ENCODE data around the gene CAPN2.

CAPN2 gene

DNA sequence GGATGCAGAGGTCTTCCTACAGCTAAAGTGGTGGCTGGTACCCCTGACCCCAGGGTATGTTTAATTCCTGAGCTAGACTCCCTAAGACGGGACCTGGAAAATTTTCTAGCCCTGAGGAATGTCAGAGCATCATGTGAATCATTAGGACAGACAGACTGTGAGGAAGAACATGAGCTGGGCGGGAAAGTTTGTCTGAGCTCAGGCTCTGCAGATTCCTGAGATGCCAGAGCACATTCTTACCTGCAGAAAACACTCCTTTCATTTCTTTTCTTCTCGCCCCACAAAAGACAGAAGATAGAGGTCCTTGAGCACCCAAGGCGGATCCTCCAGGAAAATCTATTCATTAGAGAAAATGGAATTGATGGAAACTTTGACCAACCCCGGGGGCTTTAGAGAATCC lies 6.5 kb downstream of the CAPN2 start:
- no peaks in the 10 kb centered on the region for H3K36me3 ChIP-seq (ENCODE audit: control insufficient read depth, insufficient read depth, low read length)
- H3K9me3 ChIP-seq (ENCODE audit: control insufficient read depth, insufficient read depth, low read length) = no peaks in the 10 kb centered on the region
- WGBS (ENCODE audit: insufficient coverage, insufficient read length) = no CpG with 5 or more reads among the region's 5 CpGs
- H3K27me3 ChIP-seq (ENCODE audit: control insufficient read depth, insufficient read depth, low read length) = peaks cover 8% of the 10 kb centered on the region; the same call in 1 of the 2 replicates
- no peak overlapping the region for H3K4me3 ChIP-seq (ENCODE audit: low read length)
- H3K27ac ChIP-seq (ENCODE audit: low read length) = no peak overlapping the region
- DNase-seq (ENCODE audit: low read depth, low spot score) = no peak
- H3K4me1 ChIP-seq (ENCODE audit: control insufficient read depth, insufficient read depth, low read length) = peaks cover 3% of the 10 kb centered on the region; the same call in 1 of the 2 replicates

DNA sequence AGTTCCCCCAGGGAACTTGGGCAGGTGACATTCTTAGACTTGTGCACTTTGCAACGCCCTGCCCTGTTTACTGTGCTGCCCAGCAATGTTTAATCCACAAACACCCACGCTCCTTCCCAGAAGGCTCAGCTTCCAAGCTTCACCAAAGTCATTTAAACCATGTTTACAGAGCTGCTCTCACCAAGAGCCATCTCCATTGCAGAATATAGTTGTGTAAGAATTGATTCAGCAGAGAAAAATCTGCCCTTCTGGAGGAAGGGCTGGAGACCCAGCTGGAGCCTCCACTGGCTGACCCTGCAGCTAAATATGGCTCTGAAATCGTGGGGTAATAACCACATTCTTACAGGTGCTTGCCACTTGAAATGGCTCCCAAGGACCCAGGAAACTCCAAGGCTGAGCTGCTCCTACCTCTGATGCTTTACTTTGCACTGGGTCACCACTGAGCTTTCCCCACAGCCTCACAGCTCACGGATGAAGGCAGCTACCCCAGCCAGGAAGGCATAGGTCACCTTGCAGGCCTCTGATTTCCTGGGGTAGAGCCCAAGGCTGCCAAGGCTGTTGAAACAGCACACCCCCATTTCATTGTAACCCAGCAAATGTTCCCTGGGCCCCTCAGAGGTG lies 8.7 kb downstream of the CAPN2 start:
- no peak overlapping the region for H3K27ac ChIP-seq (ENCODE audit: low read length)
- no peaks in the 10 kb centered on the region for H3K9me3 ChIP-seq (ENCODE audit: control insufficient read depth, insufficient read depth, low read length)
- H3K4me1 ChIP-seq (ENCODE audit: control insufficient read depth, insufficient read depth, low read length) = peaks cover 1% of the 10 kb centered on the region; the same call in 1 of the 2 replicates
- no peak overlapping the region for H3K4me3 ChIP-seq (ENCODE audit: low read length)
- WGBS (ENCODE audit: insufficient coverage, insufficient read length) = no CpG with 5 or more reads among the region's 4 CpGs
- DNase-seq (ENCODE audit: low read depth, low spot score) = no peak
- peaks cover 5% of the 10 kb centered on the region; the same call in 1 of the 2 replicates for H3K27me3 ChIP-seq (ENCODE audit: control insufficient read depth, insufficient read depth, low read length)
- no peaks in the 10 kb centered on the region for H3K36me3 ChIP-seq (ENCODE audit: control insufficient read depth, insufficient read depth, low read length)

DNA sequence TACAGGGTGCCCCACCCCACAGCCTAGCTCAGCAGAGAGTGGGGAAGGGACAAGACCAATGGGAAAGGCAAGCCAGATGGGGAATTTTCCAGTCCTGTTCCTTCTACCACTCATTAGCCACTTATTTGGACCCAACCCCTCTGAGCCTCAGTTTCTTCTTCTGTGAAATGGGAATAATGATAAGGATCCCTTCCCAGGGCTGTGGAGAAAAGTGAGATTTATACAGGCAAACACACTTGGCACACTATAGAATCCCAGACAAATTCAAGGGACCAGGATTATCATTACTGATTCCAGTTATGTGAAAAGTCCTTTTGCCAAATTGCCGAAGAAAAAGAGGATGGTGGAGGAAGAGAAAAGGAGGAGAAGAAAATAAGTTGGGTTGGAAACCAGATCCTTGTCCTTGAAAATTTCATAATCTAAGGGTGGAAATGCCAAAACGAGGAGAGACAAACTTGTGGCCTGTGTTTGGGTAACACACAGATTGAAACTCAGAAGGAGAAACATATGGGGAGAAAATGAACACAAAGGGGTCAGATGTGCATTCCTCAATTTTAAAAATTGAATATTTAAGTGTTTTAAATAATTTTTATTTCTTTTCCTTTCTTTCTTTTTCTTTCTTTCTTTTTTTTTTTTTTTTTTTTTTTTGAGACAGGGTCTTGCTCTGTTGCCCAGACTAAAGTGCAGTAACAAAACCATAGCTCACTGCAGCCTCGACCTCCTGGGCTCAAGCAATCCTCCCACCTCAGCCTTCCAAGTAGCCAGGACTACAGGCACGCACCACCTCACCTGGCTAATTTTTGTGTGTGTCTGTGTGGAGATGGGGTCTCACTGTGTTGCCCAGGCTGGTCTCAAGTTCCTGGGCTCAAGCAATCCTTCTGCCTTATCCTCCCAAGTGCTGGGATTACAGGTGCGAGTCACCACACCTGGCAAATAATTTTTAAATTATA lies 9.6 kb downstream of the CAPN2 start:
- Histone ChIP-seq H3K9me3 (ENCODE audit: control insufficient read depth, insufficient read depth, low read length) (no peaks in the 10 kb centered on the region), H3K36me3 (ENCODE audit: control insufficient read depth, insufficient read depth, low read length) (no peaks in the 10 kb centered on the region), H3K4me3 (ENCODE audit: low read length) (no peak overlapping the region), H3K4me1 (ENCODE audit: control insufficient read depth, insufficient read depth, low read length) (peaks cover 3% of the 10 kb centered on the region; the same call in 1 of the 2 replicates), H3K27me3 (ENCODE audit: control insufficient read depth, insufficient read depth, low read length) (peaks cover 5% of the 10 kb centered on the region; the same call in 1 of the 2 replicates), H3K27ac (ENCODE audit: low read length) (no peak overlapping the region)
- no CpG with 5 or more reads among the region's 5 CpGs for WGBS (ENCODE audit: insufficient coverage, insufficient read length)
- DNase-seq (ENCODE audit: low read depth, low spot score) = no peak

DNA sequence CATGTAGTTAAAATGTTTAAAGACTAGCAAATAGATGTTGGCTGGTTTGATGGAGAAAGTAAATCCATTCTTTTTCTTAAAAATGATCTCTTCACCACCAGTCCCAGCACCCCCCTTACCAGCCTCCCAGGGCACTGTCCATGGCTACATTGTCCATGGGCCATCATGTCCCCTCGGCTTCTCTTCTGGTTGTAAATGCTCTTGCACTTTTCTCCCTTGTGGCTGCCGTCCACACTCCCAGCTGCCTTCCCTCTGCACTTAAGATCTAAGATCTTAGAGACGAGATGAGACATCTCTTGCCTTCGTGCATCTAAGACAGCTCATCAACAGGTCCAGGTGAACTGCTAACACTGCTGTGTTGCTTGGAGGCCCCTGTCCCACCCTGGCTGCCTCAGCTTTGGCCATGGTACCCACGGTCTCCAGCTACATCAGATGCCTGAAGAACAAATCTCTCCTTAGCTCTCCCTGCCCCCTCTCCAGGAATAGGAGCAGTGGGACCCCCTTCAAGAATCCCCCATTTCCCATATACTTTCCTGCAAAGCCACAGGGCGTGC lies 11.1 kb downstream of the CAPN2 start:
- no peaks in the 10 kb centered on the region for H3K9me3 ChIP-seq (ENCODE audit: control insufficient read depth, insufficient read depth, low read length)
- H3K27me3 ChIP-seq (ENCODE audit: control insufficient read depth, insufficient read depth, low read length) = peaks cover 15% of the 10 kb centered on the region
- no CpG with 5 or more reads among the region's 6 CpGs for WGBS (ENCODE audit: insufficient coverage, insufficient read length)
- no peaks in the 10 kb centered on the region for H3K36me3 ChIP-seq (ENCODE audit: control insufficient read depth, insufficient read depth, low read length)
- no peak overlapping the region for H3K27ac ChIP-seq (ENCODE audit: low read length)
- DNase-seq (ENCODE audit: low read depth, low spot score) = no peak
- H3K4me1 ChIP-seq (ENCODE audit: control insufficient read depth, insufficient read depth, low read length) = peaks cover 3% of the 10 kb centered on the region; the same call in 1 of the 2 replicates
- H3K4me3 ChIP-seq (ENCODE audit: low read length) = no peak overlapping the region

DNA sequence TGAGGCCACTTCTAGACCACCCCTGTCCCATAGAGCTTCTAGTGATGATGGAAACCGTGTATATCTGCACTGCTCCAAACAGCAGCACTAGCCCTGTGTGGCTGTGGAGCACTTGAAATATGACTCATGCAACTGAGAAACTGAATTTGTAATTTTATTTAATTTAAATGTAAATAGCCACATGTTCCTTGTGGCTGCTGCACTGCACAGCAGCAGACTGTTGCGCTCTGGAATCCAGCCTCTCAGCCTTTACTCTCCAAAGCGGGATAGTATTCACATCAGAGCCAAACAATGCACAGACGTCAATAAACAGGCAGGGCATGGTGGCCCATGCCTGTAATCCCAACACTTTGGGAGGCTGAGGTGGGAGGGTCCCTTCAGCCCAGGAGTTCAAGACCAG lies 12.0 kb downstream of the CAPN2 start:
- no peak overlapping the region for H3K4me3 ChIP-seq (ENCODE audit: low read length)
- peaks cover 2% of the 10 kb centered on the region; the same call in 1 of the 2 replicates for H3K4me1 ChIP-seq (ENCODE audit: control insufficient read depth, insufficient read depth, low read length)
- no peak for DNase-seq (ENCODE audit: low read depth, low spot score)
- no CpG with 5 or more reads among the region's 4 CpGs for WGBS (ENCODE audit: insufficient coverage, insufficient read length)
- H3K27ac ChIP-seq (ENCODE audit: low read length) = no peak overlapping the region
- no peaks in the 10 kb centered on the region for H3K9me3 ChIP-seq (ENCODE audit: control insufficient read depth, insufficient read depth, low read length)
- H3K27me3 ChIP-seq (ENCODE audit: control insufficient read depth, insufficient read depth, low read length) = peaks cover 18% of the 10 kb centered on the region
- no peaks in the 10 kb centered on the region for H3K36me3 ChIP-seq (ENCODE audit: control insufficient read depth, insufficient read depth, low read length)

DNA sequence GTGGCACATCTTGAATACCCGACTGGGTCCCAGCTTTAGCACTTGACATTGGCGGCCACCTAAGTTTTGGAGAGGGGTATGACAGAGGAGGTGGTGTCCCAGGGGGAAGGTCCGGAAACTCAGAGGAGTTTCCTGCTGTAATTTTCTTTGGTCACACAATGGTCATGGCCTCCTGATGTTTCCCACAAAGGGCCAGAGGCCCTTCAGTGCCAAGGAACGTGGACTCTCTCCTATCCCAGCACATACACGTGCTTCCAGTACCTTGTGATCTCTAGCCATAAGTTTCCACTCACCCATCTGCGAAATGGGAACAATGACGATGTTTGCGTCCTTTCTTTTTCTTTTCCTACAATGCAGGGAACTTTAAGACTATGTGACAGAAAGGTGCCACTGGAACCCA lies 13.2 kb downstream of the CAPN2 start:
- Histone ChIP-seq H3K27me3 (ENCODE audit: control insufficient read depth, insufficient read depth, low read length) (peaks cover 20% of the 10 kb centered on the region), H3K9me3 (ENCODE audit: control insufficient read depth, insufficient read depth, low read length) (no peaks in the 10 kb centered on the region), H3K4me1 (ENCODE audit: control insufficient read depth, insufficient read depth, low read length) (peaks cover 2% of the 10 kb centered on the region; the same call in 1 of the 2 replicates), H3K36me3 (ENCODE audit: control insufficient read depth, insufficient read depth, low read length) (no peaks in the 10 kb centered on the region), H3K4me3 (ENCODE audit: low read length) (no peak overlapping the region), H3K27ac (ENCODE audit: low read length) (no peak overlapping the region)
- WGBS (ENCODE audit: insufficient coverage, insufficient read length) = no CpG with 5 or more reads among the region's 8 CpGs
- no peak for DNase-seq (ENCODE audit: low read depth, low spot score)

DNA sequence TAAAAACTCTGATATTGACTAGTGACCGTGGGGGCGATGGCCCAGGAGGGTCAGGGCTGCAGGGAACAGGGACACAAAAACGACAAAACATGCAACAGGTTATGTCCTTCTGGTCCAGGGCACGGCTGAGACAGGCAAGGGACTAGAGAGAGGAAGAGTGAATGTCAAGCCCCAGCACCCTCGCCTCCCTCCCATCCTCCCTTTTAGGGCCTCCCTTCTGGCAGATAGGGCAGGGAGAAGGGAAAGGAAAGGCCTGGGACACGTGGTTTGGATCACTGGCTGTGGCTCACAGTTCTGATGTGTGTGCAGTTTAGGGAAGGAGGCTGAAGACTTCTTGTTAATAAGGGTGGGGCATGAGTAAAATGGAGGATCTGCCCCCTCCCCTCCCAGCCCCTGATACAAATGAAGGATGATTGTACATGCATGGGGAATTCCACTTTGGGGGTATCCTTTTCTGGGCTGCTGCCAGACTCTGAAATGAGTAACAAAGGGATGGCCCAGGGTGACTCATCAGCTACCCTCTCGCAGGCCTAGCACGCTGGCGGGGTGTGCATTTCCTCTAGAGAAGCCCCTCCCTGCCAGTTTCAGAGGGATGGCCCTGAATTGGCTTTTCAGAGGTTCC lies 14.2 kb downstream of the CAPN2 start:
- Histone ChIP-seq H3K9me3 (ENCODE audit: control insufficient read depth, insufficient read depth, low read length) (no peaks in the 10 kb centered on the region), H3K4me1 (ENCODE audit: control insufficient read depth, insufficient read depth, low read length) (peaks cover 2% of the 10 kb centered on the region; the same call in 1 of the 2 replicates), H3K36me3 (ENCODE audit: control insufficient read depth, insufficient read depth, low read length) (no peaks in the 10 kb centered on the region), H3K4me3 (ENCODE audit: low read length) (no peak overlapping the region), H3K27ac (ENCODE audit: low read length) (no peak overlapping the region), H3K27me3 (ENCODE audit: control insufficient read depth, insufficient read depth, low read length) (peaks cover 22% of the 10 kb centered on the region)
- no CpG with 5 or more reads among the region's 9 CpGs for WGBS (ENCODE audit: insufficient coverage, insufficient read length)
- DNase-seq (ENCODE audit: low read depth, low spot score) = no peak

DNA sequence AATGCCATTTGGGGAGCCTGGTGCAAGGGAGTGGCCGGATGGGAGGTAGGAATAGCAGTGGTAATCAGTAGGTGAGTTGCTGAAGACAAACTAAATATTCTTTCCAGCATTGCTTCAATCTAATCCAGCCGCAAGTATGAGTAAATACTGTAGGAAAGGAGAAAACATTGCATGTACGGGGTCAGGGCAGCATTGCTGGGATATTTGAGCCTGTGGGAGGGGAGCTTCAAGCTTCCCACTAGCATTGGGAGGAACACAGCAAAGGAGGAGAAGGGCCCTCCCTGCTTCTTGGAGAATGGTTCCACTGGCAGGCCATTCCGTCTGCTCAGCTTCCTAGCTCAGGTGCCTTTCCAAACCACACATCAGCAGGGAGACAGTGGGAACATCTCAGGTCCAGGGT lies 15.2 kb downstream of the CAPN2 start:
- no peak for DNase-seq (ENCODE audit: low read depth, low spot score)
- Histone ChIP-seq H3K4me3 (ENCODE audit: low read length) (no peak overlapping the region), H3K27ac (ENCODE audit: low read length) (no peak overlapping the region), H3K27me3 (ENCODE audit: control insufficient read depth, insufficient read depth, low read length) (peaks cover 26% of the 10 kb centered on the region), H3K4me1 (ENCODE audit: control insufficient read depth, insufficient read depth, low read length) (peaks cover 2% of the 10 kb centered on the region; the same call in 1 of the 2 replicates), H3K36me3 (ENCODE audit: control insufficient read depth, insufficient read depth, low read length) (no peaks in the 10 kb centered on the region), H3K9me3 (ENCODE audit: control insufficient read depth, insufficient read depth, low read length) (no peaks in the 10 kb centered on the region)
- WGBS (ENCODE audit: insufficient coverage, insufficient read length) = no CpG with 5 or more reads among the region's 4 CpGs

DNA sequence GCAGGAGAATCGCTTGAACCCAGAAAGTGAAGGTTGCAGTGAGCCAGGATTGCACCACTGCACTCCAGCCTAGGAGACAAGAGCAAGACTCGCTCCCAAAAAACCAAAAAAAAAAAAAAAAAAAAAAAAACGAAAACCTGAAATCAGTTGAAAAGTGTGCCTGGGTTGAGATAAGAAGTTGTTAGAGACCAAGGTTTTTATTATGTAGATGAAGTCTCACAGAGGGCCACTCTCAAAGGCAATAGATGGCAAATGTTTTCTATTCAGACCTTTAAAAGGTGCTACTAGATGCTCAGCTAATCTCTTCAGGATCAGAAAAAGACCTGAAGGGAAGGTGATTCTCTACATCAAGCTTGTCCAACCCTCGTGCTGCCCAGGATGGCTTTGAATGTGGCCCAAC lies 17.6 kb downstream of the CAPN2 start:
- no peak for DNase-seq (ENCODE audit: low read depth, low spot score)
- Histone ChIP-seq H3K9me3 (ENCODE audit: control insufficient read depth, insufficient read depth, low read length) (no peaks in the 10 kb centered on the region), H3K27me3 (ENCODE audit: control insufficient read depth, insufficient read depth, low read length) (peaks cover 28% of the 10 kb centered on the region), H3K27ac (ENCODE audit: low read length) (no peak overlapping the region), H3K4me3 (ENCODE audit: low read length) (no peak overlapping the region), H3K4me1 (ENCODE audit: control insufficient read depth, insufficient read depth, low read length) (peaks cover 5% of the 10 kb centered on the region), H3K36me3 (ENCODE audit: control insufficient read depth, insufficient read depth, low read length) (no peaks in the 10 kb centered on the region)
- no CpG with 5 or more reads among the region's 4 CpGs for WGBS (ENCODE audit: insufficient coverage, insufficient read length)

DNA sequence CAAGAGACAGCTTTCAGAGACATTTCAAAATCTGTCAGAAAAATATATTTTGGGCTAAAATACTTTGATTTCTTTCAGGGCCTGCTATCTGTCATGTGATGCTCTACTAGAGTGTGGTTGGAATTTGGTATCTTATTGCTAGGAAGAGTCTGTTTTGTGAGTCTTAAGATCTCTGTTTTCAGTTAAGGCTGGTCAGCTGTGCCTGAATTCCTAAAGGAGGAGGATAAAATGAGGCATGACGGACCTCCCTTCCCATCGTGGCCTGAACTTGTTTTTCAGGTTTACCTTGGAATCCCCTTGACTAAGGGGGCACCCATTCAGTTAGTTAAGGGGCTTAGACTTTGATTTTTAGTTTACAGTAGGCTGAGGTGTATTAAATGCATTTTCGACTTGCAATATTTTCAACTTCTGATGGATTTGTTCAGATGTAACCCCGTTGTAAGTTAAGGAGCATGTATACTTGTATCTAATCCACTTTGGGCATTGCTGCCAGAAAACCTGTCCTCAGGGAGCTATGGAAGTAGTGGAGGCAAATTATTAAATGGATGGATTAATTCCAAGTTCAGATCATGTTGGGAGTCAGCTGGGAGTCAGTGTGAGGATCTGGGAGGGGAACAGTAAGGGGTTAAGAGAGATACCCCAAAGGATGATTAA lies 18.3 kb downstream of the CAPN2 start:
- H3K27ac ChIP-seq (ENCODE audit: low read length) = no peak overlapping the region
- WGBS (ENCODE audit: insufficient coverage, insufficient read length) = no CpG with 5 or more reads among the region's 4 CpGs
- H3K27me3 ChIP-seq (ENCODE audit: control insufficient read depth, insufficient read depth, low read length) = peaks cover 28% of the 10 kb centered on the region
- no peaks in the 10 kb centered on the region for H3K9me3 ChIP-seq (ENCODE audit: control insufficient read depth, insufficient read depth, low read length)
- no peak overlapping the region for H3K4me3 ChIP-seq (ENCODE audit: low read length)
- DNase-seq (ENCODE audit: low read depth, low spot score) = no peak
- peaks cover 5% of the 10 kb centered on the region for H3K4me1 ChIP-seq (ENCODE audit: control insufficient read depth, insufficient read depth, low read length)
- no peaks in the 10 kb centered on the region for H3K36me3 ChIP-seq (ENCODE audit: control insufficient read depth, insufficient read depth, low read length)
